T-helper 17 cell (primary cell): Measurements from ENCODE around the gene PCNT. TPM values are rescaled to one million over a fixed set of nuclear protein-coding genes. Genes with fewer than 3 reads are reported as not detected.
A peak's percentile ranks its signal among the peaks of the same experiment; 100 is the strongest.
"Not testable (repeated sequence)": the region's sequence is repeated elsewhere in the genome, so short reads cannot be mapped to it uniquely, and the experiment has no call there.

Source experiments
- ATAC-seq: fragments of 150-1000 bp; cut with Tn5 transposase; 2 replicates; pipeline ENCODE4 v1.10.0; 2021; ENCODE audit warnings: mild to moderate bottlenecking, moderate library complexity
- DNase-seq, 3 donors: peaks; one replicate each; pipeline versions ENCODE4 v3.0.0 to v3.0.0-alpha.2; 2020 to 2021
- H3K9me3 ChIP-seq: one replicate; pipeline ENCODE4 v1.7.0; 2013; ENCODE audit warnings: low read length, mild to moderate bottlenecking; ENCODE audit not compliant: control insufficient read depth, poor library complexity, severe bottlenecking
- H3K27ac Mint-ChIP-seq: one replicate; pipeline ENCODE4 v1.8.0; 2022; ENCODE audit warnings: mild to moderate bottlenecking, moderate library complexity, mixed read lengths
- H3K27me3 Mint-ChIP-seq: one replicate; pipeline ENCODE4 v1.8.0; 2022; ENCODE audit warnings: mixed read lengths
- H3K36me3 Mint-ChIP-seq: one replicate; pipeline ENCODE4 v1.8.0; 2022; ENCODE audit warnings: low read depth, mixed read lengths
- H3K4me1 Mint-ChIP-seq: one replicate; pipeline ENCODE4 v1.8.0; 2022; ENCODE audit warnings: mild to moderate bottlenecking, mixed read lengths
- H3K4me3 Mint-ChIP-seq: one replicate; pipeline ENCODE4 v1.8.0; 2022; ENCODE audit warnings: mild to moderate bottlenecking, moderate library complexity, mixed read lengths
- total RNA-seq, 4 donors: library from RNA in 2 of 4; stranded (reverse) in 2 of 4; gene quantifications; one replicate each; pipeline ENCODE4 v1.2.3 and lab custom pipeline; 2022 to 2026

PCNT gene
- total RNA-seq, 2 donors from 2014 or later = 53.5 to 59.5 TPM

- H3K36me3 Mint-ChIP-seq = peaks cover 13% of the 10 kb centered on the region
- H3K27ac Mint-ChIP-seq = peak overlapping the region; percentile 43
- ATAC-seq (no peak), DNase-seq (no peak)
- peaks cover 5% of the 10 kb centered on the region for H3K4me1 Mint-ChIP-seq
- H3K9me3 ChIP-seq = no peaks in the 10 kb centered on the region
- no peaks in the 10 kb centered on the region for H3K27me3 Mint-ChIP-seq
- H3K4me3 Mint-ChIP-seq = no peak overlapping the region
Observed at GRCh38 chr21:46393941-46394594, 70.1 kb downstream of the PCNT start.

- DNase-seq (no peak), ATAC-seq (no peak)
- H3K9me3 ChIP-seq = no peaks in the 10 kb centered on the region
- Mint-ChIP-seq H3K4me3 (no peak overlapping the region), H3K4me1 (peaks cover 5% of the 10 kb centered on the region), H3K27ac (peak overlapping the region; percentile 43), H3K27me3 (no peaks in the 10 kb centered on the region), H3K36me3 (peaks cover 16% of the 10 kb centered on the region)
Observed at GRCh38 chr21:46394595-46395104, 70.7 kb downstream of the PCNT start.

GRCh38 chr21:46397211-46397905 is 73.4 kb downstream of the PCNT start:
- Mint-ChIP-seq H3K36me3 (peaks cover 12% of the 10 kb centered on the region), H3K27ac (no peak overlapping the region), H3K4me3 (no peak overlapping the region), H3K27me3 (no peaks in the 10 kb centered on the region), H3K4me1 (peaks cover 7% of the 10 kb centered on the region)
- DNase-seq (no peak), ATAC-seq (no peak)
- no peaks in the 10 kb centered on the region for H3K9me3 ChIP-seq

GRCh38 chr21:46397993-46398392 is 74.0 kb downstream of the PCNT start:
- Mint-ChIP-seq H3K27me3 (no peaks in the 10 kb centered on the region), H3K27ac (no peak overlapping the region), H3K36me3 (peaks cover 14% of the 10 kb centered on the region), H3K4me3 (no peak overlapping the region), H3K4me1 (peaks cover 7% of the 10 kb centered on the region)
- DNase-seq = no peak
- H3K9me3 ChIP-seq = no peaks in the 10 kb centered on the region
- ATAC-seq = no peak

GRCh38 chr21:46399129-46399528 is 75.2 kb downstream of the PCNT start:
- H3K36me3 Mint-ChIP-seq = peaks cover 15% of the 10 kb centered on the region
- H3K27me3 Mint-ChIP-seq = no peaks in the 10 kb centered on the region
- H3K4me3 Mint-ChIP-seq = no peak overlapping the region
- H3K4me1 Mint-ChIP-seq = peaks cover 5% of the 10 kb centered on the region
- no peaks in the 10 kb centered on the region for H3K9me3 ChIP-seq
- DNase-seq (no peak), ATAC-seq (no peak)
- peak overlapping the region; percentile 54 for H3K27ac Mint-ChIP-seq

GRCh38 chr21:46399686-46400085 is 75.7 kb downstream of the PCNT start:
- H3K27me3 Mint-ChIP-seq = no peaks in the 10 kb centered on the region
- H3K27ac Mint-ChIP-seq = peak overlapping the region; percentile 54
- ATAC-seq = no peak
- H3K4me3 Mint-ChIP-seq = no peak overlapping the region
- no peak for DNase-seq
- H3K4me1 Mint-ChIP-seq = peaks cover 4% of the 10 kb centered on the region
- no peaks in the 10 kb centered on the region for H3K9me3 ChIP-seq
- peaks cover 14% of the 10 kb centered on the region for H3K36me3 Mint-ChIP-seq

GRCh38 chr21:46401186-46401910 is 77.4 kb downstream of the PCNT start:
- peak overlapping the region; percentile 6 for H3K27ac Mint-ChIP-seq
- DNase-seq (no peak), ATAC-seq (no peak)
- no peak overlapping the region for H3K4me3 Mint-ChIP-seq
- peaks cover 14% of the 10 kb centered on the region for H3K36me3 Mint-ChIP-seq
- H3K27me3 Mint-ChIP-seq = no peaks in the 10 kb centered on the region
- no peaks in the 10 kb centered on the region for H3K9me3 ChIP-seq
- peaks cover 4% of the 10 kb centered on the region for H3K4me1 Mint-ChIP-seq

GRCh38 chr21:46402421-46402820 is 78.5 kb downstream of the PCNT start:
- H3K9me3 ChIP-seq = no peaks in the 10 kb centered on the region
- H3K27ac Mint-ChIP-seq = peak overlapping the region; percentile 78
- no peak overlapping the region for H3K4me3 Mint-ChIP-seq
- ATAC-seq = no peak
- H3K36me3 Mint-ChIP-seq = peaks cover 14% of the 10 kb centered on the region
- no peak for DNase-seq
- no peaks in the 10 kb centered on the region for H3K27me3 Mint-ChIP-seq
- H3K4me1 Mint-ChIP-seq = peaks cover 4% of the 10 kb centered on the region

GRCh38 chr21:46403234-46403811 is 79.4 kb downstream of the PCNT start:
- Mint-ChIP-seq H3K36me3 (peaks cover 16% of the 10 kb centered on the region), H3K27ac (peak overlapping the region; percentile 78)
- H3K27me3 Mint-ChIP-seq, H3K9me3 ChIP-seq, ATAC-seq, H3K4me3 Mint-ChIP-seq, H3K4me1 Mint-ChIP-seq, DNase-seq: not testable (repeated sequence)

GRCh38 chr21:46404306-46404705 is 80.3 kb downstream of the PCNT start:
- Mint-ChIP-seq H3K36me3 (peaks cover 13% of the 10 kb centered on the region), H3K4me3 (no peak overlapping the region), H3K4me1 (peaks cover 6% of the 10 kb centered on the region), H3K27me3 (no peaks in the 10 kb centered on the region), H3K27ac (no peak overlapping the region)
- no peak for DNase-seq
- ATAC-seq = no peak
- no peaks in the 10 kb centered on the region for H3K9me3 ChIP-seq

GRCh38 chr21:46406001-46406400 is 82.0 kb downstream of the PCNT start:
- peaks cover 6% of the 10 kb centered on the region for H3K36me3 Mint-ChIP-seq
- no peak for ATAC-seq
- no peak overlapping the region for H3K4me3 Mint-ChIP-seq

GRCh38 chr21:46409641-46410406 is 85.9 kb downstream of the PCNT start:
- DNase-seq (no peak), ATAC-seq (no peak)
- Mint-ChIP-seq H3K27ac (no peak overlapping the region), H3K4me3 (peak overlapping the region; percentile 31), H3K36me3 (peaks cover 3% of the 10 kb centered on the region), H3K4me1 (peaks cover 4% of the 10 kb centered on the region), H3K27me3 (no peaks in the 10 kb centered on the region)
- no peaks in the 10 kb centered on the region for H3K9me3 ChIP-seq

More at GRCh38 chr21:46406001-46406400, 82.0 kb downstream of the PCNT start:
- Mint-ChIP-seq H3K27ac (no peak overlapping the region), H3K27me3 (no peaks in the 10 kb centered on the region), H3K4me1 (peaks cover 6% of the 10 kb centered on the region)
- DNase-seq = no peak
- no peaks in the 10 kb centered on the region for H3K9me3 ChIP-seq
